ENCODE results near the gene EYS.

DNA sequence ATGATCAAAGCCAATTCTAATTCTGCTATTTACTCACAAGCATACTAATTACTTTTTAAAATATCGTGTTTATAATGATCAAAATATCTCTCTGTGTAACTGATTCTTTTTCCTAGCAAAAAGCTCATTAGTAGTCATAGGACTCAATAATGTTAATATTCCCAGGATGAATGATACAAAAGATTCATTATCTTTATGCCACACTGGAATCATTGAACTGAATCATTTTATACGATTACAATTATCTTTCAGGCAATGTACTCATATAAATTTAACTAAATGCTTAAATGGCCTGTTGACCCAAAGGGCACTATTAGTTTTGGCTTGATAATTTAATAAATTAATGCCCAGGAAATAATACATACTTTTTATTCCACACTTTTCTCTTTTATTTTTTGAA, 96.3 kb downstream of the EYS start:
- TF ChIP-seq FOXM1 (CRISPR knock-in tag; IDR thresholded peaks at IDR 0.05) = no peak
- TF ChIP-seq PHF20 (CRISPR knock-in tag; IDR thresholded peaks at IDR 0.05) = no peak
- no peak for TF ChIP-seq ETS1 (CRISPR knock-in tag; IDR thresholded peaks at IDR 0.05)
- TF ChIP-seq GABPA (IDR thresholded peaks at IDR 0.05; ENCODE audit: low read depth, low read length) = no peak
- TF ChIP-seq GABPA (CRISPR knock-in tag; IDR thresholded peaks at IDR 0.05; ENCODE audit: low read depth) = no peak
- no peak for TF ChIP-seq ZNF709 (CRISPR knock-in tag; IDR thresholded peaks at IDR 0.05)
- TF ChIP-seq REL (CRISPR knock-in tag; conservative IDR thresholded peaks at IDR 0.05) = no peak
- no peak for TF ChIP-seq ZNF546 (CRISPR knock-in tag; conservative IDR thresholded peaks at IDR 0.05)
- no peak for TF ChIP-seq HMG20B (CRISPR knock-in tag; conservative IDR thresholded peaks at IDR 0.05)
- TF ChIP-seq, protein P1, sequence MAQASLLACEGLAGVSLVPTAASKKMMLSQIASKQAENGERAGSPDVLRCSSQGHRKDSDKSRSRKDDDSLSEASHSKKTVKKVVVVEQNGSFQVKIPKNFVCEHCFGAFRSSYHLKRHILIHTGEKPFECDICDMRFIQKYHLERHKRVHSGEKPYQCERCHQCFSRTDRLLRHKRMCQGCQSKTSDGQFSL (CRISPR knock-in tag; IDR thresholded peaks at IDR 0.05) = no peak
- TF ChIP-seq SIN3A (IDR thresholded peaks at IDR 0.05; ENCODE audit: borderline replicate concordance, low read depth, low read length) = no peak
- no peak for TF ChIP-seq POLR2AphosphoS5 (IDR thresholded peaks at IDR 0.05; ENCODE audit: low read depth, low read length)

All from HepG2 (cell line).